Parathyroid adenoma (tissue), 2 donors: ENCODE data around the gene CEMIP.

Experiments
- H2AFZ ChIP-seq: fragments of 300-600 bp; sonication (generic); one replicate; pipeline ENCODE4 v1.7.0; 2017; ENCODE audit warnings: antibody characterized with exemption, mild to moderate bottlenecking
- H3K27ac ChIP-seq: fragments of 300-600 bp; sonication (generic); one replicate; pipeline ENCODE4 v1.7.0; 2017
- H3K27me3 ChIP-seq: fragments of 300-600 bp; sonication (generic); one replicate; pipeline ENCODE4 v1.7.0; 2017; ENCODE audit warnings: low read length; ENCODE audit not compliant: control insufficient read depth, insufficient read depth
- H3K36me3 ChIP-seq: fragments of 300-600 bp; sonication (generic); one replicate; pipeline ENCODE4 v1.7.0; 2017; ENCODE audit warnings: low read length; ENCODE audit not compliant: control insufficient read depth, insufficient read depth
- H3K4me1 ChIP-seq: fragments of 300-600 bp; sonication (generic); one replicate; pipeline ENCODE4 v1.7.0; 2017; ENCODE audit warnings: control low read depth
- H3K4me2 ChIP-seq: fragments of 300-600 bp; sonication (generic); one replicate; pipeline ENCODE4 v1.7.0; 2017; ENCODE audit warnings: low read length
- H3K4me3 ChIP-seq: fragments of 300-600 bp; sonication (generic); one replicate; pipeline ENCODE4 v1.7.0; 2017; ENCODE audit warnings: low read depth, low read length
- H3K79me2 ChIP-seq: fragments of 300-600 bp; sonication (generic); one replicate; pipeline ENCODE4 v1.7.0; 2017; ENCODE audit warnings: control low read depth
- H3K9ac ChIP-seq: fragments of 300-600 bp; sonication (generic); one replicate; pipeline ENCODE4 v1.7.0; 2017; ENCODE audit warnings: mild to moderate bottlenecking
- H3K9me3 ChIP-seq: fragments of 300-600 bp; sonication (generic); one replicate; pipeline ENCODE4 v1.7.0; 2017; ENCODE audit warnings: low read length; ENCODE audit not compliant: control insufficient read depth
- TF ChIP-seq, protein P1 (sequence below): fragments of 300-600 bp; sonication (generic); IDR thresholded peaks from one replicate; pipeline ENCODE4 v1.7.0; 2017; ENCODE audit warnings: antibody characterized with exemption, mild to moderate bottlenecking
- donor health status: primary hyperparathyroidism.

The CEMIP gene

DNA sequence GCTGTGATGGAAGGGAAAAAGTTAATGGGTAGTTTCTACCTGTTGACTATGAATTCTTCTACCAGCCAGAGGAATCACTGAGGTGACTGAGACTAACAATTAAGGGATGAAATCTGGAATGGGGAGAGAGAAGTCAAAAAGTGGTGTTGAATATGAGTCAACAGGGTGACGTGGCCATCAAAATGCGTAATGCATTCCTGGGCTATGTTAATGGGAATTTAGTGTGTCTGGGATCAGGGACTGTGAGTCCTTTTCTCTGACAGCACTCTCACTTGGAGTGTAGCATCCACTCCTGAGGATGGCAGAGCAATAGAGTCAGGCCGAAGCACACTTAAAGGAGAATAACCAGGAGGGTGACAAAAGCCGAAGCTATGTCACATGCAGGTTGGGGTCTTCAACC is 150.1 kb downstream of the CEMIP start:
- Histone ChIP-seq H3K27me3 (no peaks in the 10 kb centered on the region), H3K4me1 (no peaks in the 10 kb centered on the region), H3K4me3 (no peak overlapping the region), H3K9ac (no peak overlapping the region), H2AFZ (no peak overlapping the region), H3K27ac (no peak overlapping the region), H3K4me2 (no peak overlapping the region), H3K9me3 (no peaks in the 10 kb centered on the region), H3K36me3 (no peaks in the 10 kb centered on the region), H3K79me2 (no peaks in the 10 kb centered on the region)
- TF ChIP-seq, protein P1, sequence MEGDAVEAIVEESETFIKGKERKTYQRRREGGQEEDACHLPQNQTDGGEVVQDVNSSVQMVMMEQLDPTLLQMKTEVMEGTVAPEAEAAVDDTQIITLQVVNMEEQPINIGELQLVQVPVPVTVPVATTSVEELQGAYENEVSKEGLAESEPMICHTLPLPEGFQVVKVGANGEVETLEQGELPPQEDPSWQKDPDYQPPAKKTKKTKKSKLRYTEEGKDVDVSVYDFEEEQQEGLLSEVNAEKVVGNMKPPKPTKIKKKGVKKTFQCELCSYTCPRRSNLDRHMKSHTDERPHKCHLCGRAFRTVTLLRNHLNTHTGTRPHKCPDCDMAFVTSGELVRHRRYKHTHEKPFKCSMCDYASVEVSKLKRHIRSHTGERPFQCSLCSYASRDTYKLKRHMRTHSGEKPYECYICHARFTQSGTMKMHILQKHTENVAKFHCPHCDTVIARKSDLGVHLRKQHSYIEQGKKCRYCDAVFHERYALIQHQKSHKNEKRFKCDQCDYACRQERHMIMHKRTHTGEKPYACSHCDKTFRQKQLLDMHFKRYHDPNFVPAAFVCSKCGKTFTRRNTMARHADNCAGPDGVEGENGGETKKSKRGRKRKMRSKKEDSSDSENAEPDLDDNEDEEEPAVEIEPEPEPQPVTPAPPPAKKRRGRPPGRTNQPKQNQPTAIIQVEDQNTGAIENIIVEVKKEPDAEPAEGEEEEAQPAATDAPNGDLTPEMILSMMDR, result no peak

DNA sequence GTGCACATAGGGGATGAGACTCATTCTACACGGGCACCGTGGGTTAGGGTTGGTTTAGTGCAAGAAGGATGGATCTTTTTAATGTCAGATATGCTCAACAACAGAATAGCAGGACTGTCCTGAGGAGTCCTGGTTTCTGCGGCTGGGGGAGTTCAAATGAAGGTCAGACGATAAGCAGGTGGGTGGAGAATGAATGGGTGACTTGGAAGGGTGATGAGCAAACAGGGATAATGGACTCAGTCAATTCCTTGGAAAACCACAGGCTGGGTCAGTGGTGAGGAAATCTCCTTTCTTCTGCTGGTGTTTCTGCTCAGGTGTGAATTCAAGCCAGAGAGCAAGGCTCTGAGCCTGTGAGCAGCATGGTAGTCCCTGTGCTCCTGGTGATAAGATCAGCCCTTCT is 150.5 kb downstream of the CEMIP start:
- no peak overlapping the region for H2AFZ ChIP-seq
- H3K27ac ChIP-seq, result no peak overlapping the region
- H3K4me3 ChIP-seq, result no peak overlapping the region
- no peaks in the 10 kb centered on the region for H3K9me3 ChIP-seq
- no peak overlapping the region for H3K9ac ChIP-seq
- H3K36me3 ChIP-seq, result no peaks in the 10 kb centered on the region
- H3K4me2 ChIP-seq, result no peak overlapping the region
- peaks cover 2% of the 10 kb centered on the region for H3K4me1 ChIP-seq
- TF ChIP-seq, protein P1, result no peak
- H3K79me2 ChIP-seq, result no peaks in the 10 kb centered on the region
- no peaks in the 10 kb centered on the region for H3K27me3 ChIP-seq

DNA sequence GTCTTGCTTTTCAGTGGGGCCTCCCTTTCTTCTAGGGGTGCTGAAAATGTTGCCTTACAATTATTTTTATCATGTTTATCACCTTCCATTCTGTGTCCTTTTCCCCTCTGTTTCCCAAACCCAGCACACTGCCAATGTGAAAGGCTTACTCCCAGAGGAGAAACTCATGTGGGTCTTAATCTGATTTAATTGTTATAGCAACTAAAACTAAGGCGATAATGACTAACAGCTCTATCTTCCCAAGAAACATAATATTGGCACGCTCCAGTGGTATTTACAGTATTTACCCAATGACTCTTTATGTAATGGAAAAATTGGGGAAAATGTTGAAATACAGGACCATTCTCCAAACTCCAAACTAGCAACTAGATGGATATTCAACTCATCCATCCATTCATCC is 152.0 kb downstream of the CEMIP start:
- no peaks in the 10 kb centered on the region for H3K27me3 ChIP-seq
- no peak overlapping the region for H3K9ac ChIP-seq
- no peak overlapping the region for H3K27ac ChIP-seq
- H3K4me1 ChIP-seq, result peaks cover 2% of the 10 kb centered on the region
- H3K4me3 ChIP-seq, result no peak overlapping the region
- H3K9me3 ChIP-seq, result no peaks in the 10 kb centered on the region
- no peak overlapping the region for H2AFZ ChIP-seq
- TF ChIP-seq, protein P1, result no peak
- no peaks in the 10 kb centered on the region for H3K79me2 ChIP-seq
- H3K4me2 ChIP-seq, result no peak overlapping the region
- H3K36me3 ChIP-seq, result no peaks in the 10 kb centered on the region

DNA sequence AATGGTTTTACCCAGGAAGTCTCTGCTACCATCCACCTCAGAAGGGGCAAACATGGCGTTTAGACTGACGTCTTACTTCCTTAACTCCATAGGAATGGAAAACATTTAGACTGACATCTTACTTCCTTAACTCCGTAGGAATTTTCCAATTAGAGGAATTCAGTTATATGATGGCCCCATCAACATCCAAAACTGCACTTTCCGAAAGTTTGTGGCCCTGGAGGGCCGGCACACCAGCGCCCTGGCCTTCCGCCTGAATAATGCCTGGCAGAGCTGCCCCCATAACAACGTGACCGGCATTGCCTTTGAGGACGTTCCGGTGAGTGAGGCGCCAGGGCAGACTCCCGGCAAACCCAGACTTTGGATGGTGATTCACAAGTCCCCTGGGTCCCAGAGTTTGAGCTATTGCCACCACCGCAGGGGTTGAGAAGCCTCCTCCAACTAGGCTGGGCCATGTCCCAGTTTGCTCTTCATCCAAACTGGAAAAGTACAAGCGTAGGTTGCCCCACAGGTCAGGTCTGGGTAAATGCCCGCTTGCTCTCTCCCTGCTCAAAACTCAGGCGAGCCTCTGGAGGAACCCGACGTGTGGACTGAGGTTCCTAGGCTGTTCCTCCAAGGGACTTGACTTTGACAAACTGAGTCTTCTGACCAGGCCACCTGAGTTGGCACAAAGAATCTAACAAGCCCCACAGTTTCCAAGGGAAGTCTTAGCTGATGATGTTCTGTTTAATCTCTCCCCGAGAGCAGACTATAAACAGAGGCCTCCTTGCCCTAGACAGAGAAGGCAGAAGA is 152.7 kb downstream of the CEMIP start:
- TF ChIP-seq, protein P1, result no peak
- Histone ChIP-seq H3K4me2 (no peak overlapping the region), H3K4me1 (peaks cover 2% of the 10 kb centered on the region), H3K9ac (no peak overlapping the region), H2AFZ (no peak overlapping the region), H3K27ac (no peak overlapping the region), H3K36me3 (no peaks in the 10 kb centered on the region), H3K4me3 (no peak overlapping the region), H3K79me2 (no peaks in the 10 kb centered on the region), H3K9me3 (no peaks in the 10 kb centered on the region), H3K27me3 (no peaks in the 10 kb centered on the region)

DNA sequence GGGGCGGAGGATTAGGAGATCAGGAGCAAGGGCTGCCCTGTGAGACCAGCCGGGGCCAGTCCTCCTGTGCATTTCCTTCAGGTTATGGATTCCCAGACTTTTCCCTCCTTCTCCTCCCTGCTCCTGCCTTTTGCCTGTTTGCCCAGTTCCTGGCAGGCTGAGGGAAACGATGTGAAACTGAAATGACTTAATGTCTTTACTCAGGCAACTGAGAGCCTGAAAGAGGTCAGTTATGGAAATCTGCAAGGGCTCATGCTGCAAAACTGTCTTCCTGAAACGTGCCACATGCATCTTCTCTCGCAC is 153.3 kb downstream of the CEMIP start:
- TF ChIP-seq, protein P1, result no peak
- Histone ChIP-seq H3K4me2 (no peak overlapping the region), H3K9me3 (no peaks in the 10 kb centered on the region), H3K79me2 (no peaks in the 10 kb centered on the region), H3K9ac (no peak overlapping the region), H3K36me3 (no peaks in the 10 kb centered on the region), H3K4me3 (no peak overlapping the region), H3K4me1 (peaks cover 2% of the 10 kb centered on the region), H3K27me3 (no peaks in the 10 kb centered on the region), H3K27ac (no peak overlapping the region), H2AFZ (no peak overlapping the region)
